Kidney epithelial cell (primary cell): ENCODE results near the gene CTH. TPM values are rescaled to one million over a fixed set of nuclear protein-coding genes. Genes with fewer than 3 reads are reported as not detected.

ENCODE experiments used
- DNase-seq: peaks from one replicate; pipeline ENCODE4 v3.0.0-alpha.2; 2010; ENCODE audit warnings: low read depth
- H3K27me3 ChIP-seq: 2 replicates; pipeline ENCODE4 v1.6.0; 2011; ENCODE audit warnings: low read length; ENCODE audit not compliant: control insufficient read depth, insufficient read depth
- H3K36me3 ChIP-seq: 2 replicates; pipeline ENCODE4 v1.5.1; 2011; ENCODE audit warnings: low read length; ENCODE audit not compliant: control insufficient read depth, insufficient read depth
- H3K4me3 ChIP-seq: 2 replicates; pipeline ENCODE4 v1.5.1; 2011; ENCODE audit warnings: low read depth, mild to moderate bottlenecking, control low read depth, low read length
- total RNA-seq: library from RNA; depleted of rRNA; stranded (reverse); fragments of >200 nt; gene quantifications from 2 replicates; pipeline ENCODE4 v1.2.3, GENCODE V29; 2015
- TF ChIP-seq, protein P1 (sequence below): IDR thresholded peaks from 2 replicates; pipeline ENCODE4 v1.5.1; 2011; ENCODE audit warnings: mild to moderate bottlenecking, moderate library complexity, low read length, control low read depth, inconsistent platforms; ENCODE audit not compliant: insufficient read depth, poor library complexity, severe bottlenecking

Gene CTH
- total RNA-seq, 1 donor from 2014 or later, result 18.2 TPM

- TF ChIP-seq, protein P1, sequence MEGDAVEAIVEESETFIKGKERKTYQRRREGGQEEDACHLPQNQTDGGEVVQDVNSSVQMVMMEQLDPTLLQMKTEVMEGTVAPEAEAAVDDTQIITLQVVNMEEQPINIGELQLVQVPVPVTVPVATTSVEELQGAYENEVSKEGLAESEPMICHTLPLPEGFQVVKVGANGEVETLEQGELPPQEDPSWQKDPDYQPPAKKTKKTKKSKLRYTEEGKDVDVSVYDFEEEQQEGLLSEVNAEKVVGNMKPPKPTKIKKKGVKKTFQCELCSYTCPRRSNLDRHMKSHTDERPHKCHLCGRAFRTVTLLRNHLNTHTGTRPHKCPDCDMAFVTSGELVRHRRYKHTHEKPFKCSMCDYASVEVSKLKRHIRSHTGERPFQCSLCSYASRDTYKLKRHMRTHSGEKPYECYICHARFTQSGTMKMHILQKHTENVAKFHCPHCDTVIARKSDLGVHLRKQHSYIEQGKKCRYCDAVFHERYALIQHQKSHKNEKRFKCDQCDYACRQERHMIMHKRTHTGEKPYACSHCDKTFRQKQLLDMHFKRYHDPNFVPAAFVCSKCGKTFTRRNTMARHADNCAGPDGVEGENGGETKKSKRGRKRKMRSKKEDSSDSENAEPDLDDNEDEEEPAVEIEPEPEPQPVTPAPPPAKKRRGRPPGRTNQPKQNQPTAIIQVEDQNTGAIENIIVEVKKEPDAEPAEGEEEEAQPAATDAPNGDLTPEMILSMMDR, result no peak
- no peaks in the 10 kb centered on the region for H3K27me3 ChIP-seq
- no peaks in the 10 kb centered on the region for H3K36me3 ChIP-seq
- DNase-seq, result no peak
- H3K4me3 ChIP-seq, result no peak overlapping the region
These were observed 9.3 kb downstream of the CTH start for GRCh38 chr1:70420320-70420719.

GRCh38 chr1:70426154-70427131, 15.4 kb downstream of the CTH start:
- Histone ChIP-seq H3K27me3 (no peaks in the 10 kb centered on the region), H3K36me3 (no peaks in the 10 kb centered on the region), H3K4me3 (no peak overlapping the region)
- DNase-seq, result no peak
- TF ChIP-seq, protein P1, result no peak

- Histone ChIP-seq H3K36me3 (no peaks in the 10 kb centered on the region), H3K27me3 (no peaks in the 10 kb centered on the region), H3K4me3 (no peak overlapping the region)
- TF ChIP-seq, protein P1, result no peak
- no peak for DNase-seq
These were observed 16.9 kb downstream of the CTH start for GRCh38 chr1:70427976-70428375.

- TF ChIP-seq, protein P1, result no peak
These were observed 18.2 kb downstream of the CTH start for GRCh38 chr1:70429219-70429618.

GRCh38 chr1:70429757-70430156, 18.7 kb downstream of the CTH start:
- Histone ChIP-seq H3K36me3 (no peaks in the 10 kb centered on the region), H3K27me3 (no peaks in the 10 kb centered on the region), H3K4me3 (no peak overlapping the region)
- TF ChIP-seq, protein P1, result no peak
- DNase-seq, result no peak

More at GRCh38 chr1:70429219-70429618, 18.2 kb downstream of the CTH start:
- no peak for DNase-seq
- H3K4me3 ChIP-seq, result no peak overlapping the region
- H3K27me3 ChIP-seq, result no peaks in the 10 kb centered on the region
- H3K36me3 ChIP-seq, result no peaks in the 10 kb centered on the region
